Retinal pigment epithelial cell (primary cell): ENCODE measurements around the gene AMER2.

Experiments
- DNase-seq: peaks from one replicate; pipeline ENCODE4 v3.0.0-alpha.2; 2010; ENCODE audit warnings: low read depth
- H3K4me3 ChIP-seq: 2 replicates; pipeline ENCODE4 v1.5.1; 2011; ENCODE audit warnings: mild to moderate bottlenecking, low read length, control low read depth, moderate library complexity
- TF ChIP-seq, protein P1 (sequence below): conservative IDR thresholded peaks from 2 replicates; pipeline ENCODE4 v1.5.1; 2011; ENCODE audit warnings: low read depth, low read length, control low read depth, inconsistent platforms

AMER2 gene

DNA sequence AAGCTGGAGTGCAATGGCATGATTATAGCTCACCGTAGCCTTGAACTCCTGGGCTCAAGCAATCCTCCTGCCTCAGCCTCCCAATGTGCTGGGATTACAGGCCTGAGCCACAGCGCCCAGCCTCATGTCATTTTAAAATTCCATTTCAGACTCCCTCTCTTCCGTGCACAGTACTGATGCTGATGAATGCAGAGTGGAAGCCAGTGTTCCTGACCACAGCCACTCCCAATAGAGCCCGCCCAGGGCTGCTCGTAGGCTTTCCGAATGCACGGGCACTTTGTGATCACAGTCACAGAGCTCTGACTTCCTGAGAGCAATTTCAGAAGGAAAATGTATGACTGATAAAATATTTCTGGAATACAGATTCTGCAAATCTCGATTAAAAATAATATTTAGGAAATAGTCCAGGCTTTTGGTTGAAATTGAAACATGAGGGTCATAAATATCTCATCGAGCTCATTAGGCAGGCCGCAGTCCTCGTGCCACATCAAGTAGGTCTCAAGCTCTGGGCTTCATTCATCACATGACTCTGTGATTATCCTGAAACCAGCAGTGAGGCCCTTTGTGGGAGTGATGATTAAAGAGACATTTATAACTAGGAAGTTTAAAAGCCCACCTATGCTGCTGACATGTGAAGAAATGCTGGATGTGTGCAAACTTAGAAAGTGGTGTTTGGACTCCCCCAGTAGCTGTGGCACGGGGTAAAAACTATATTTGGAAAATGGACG lies 38.9 kb upstream of the AMER2 start:
- no peak overlapping the region for H3K4me3 ChIP-seq
- TF ChIP-seq, protein P1, sequence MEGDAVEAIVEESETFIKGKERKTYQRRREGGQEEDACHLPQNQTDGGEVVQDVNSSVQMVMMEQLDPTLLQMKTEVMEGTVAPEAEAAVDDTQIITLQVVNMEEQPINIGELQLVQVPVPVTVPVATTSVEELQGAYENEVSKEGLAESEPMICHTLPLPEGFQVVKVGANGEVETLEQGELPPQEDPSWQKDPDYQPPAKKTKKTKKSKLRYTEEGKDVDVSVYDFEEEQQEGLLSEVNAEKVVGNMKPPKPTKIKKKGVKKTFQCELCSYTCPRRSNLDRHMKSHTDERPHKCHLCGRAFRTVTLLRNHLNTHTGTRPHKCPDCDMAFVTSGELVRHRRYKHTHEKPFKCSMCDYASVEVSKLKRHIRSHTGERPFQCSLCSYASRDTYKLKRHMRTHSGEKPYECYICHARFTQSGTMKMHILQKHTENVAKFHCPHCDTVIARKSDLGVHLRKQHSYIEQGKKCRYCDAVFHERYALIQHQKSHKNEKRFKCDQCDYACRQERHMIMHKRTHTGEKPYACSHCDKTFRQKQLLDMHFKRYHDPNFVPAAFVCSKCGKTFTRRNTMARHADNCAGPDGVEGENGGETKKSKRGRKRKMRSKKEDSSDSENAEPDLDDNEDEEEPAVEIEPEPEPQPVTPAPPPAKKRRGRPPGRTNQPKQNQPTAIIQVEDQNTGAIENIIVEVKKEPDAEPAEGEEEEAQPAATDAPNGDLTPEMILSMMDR: no peak
- DNase-seq: no peak

DNA sequence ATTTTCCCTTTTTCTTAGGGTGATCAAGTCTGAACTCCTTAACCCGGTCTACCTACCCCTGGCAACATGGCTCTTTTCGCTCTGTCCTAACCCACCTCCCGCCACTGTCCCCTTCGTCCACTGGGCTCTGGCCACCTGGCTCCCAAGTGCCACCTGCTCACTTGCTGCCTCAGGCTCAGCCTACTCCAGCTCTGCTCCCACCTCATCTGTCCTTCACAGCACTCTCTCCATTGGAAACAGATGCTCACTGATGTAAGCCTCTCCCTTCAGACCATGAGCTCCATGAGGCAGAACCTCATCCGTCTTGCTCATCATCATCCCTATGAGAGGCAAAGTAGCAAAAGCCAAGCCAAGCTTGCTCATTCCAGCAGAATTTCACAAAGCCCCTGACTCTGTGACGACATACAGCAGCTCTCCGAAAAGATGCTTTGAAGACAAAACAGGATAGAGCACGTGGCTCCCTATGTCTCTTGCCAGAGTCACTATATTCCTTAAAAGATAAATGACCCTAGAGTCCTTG lies 35.3 kb upstream of the AMER2 start:
- no peak for DNase-seq
- no peak overlapping the region for H3K4me3 ChIP-seq
- TF ChIP-seq, protein P1: no peak

DNA sequence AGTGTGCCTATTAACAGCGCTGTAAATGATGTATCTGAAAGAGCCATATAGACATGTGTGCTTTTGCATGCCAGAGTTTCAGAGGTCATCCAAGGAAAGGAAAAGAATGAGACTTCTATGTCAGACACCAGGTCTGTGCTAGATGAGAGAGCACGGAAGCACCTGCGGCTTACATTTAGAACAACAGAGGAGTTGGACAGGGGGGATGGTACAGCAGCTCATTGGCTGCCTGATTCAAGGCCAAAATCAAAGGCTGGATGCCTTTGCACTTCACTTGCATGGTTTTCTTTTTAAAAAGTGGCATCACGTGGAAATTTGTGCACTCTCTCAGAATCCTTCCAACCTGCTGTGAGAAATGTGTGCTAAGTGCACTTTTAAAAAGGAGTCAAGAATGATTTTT lies 32.8 kb upstream of the AMER2 start:
- TF ChIP-seq, protein P1: no peak
- no peak for DNase-seq
- H3K4me3 ChIP-seq: no peak overlapping the region

DNA sequence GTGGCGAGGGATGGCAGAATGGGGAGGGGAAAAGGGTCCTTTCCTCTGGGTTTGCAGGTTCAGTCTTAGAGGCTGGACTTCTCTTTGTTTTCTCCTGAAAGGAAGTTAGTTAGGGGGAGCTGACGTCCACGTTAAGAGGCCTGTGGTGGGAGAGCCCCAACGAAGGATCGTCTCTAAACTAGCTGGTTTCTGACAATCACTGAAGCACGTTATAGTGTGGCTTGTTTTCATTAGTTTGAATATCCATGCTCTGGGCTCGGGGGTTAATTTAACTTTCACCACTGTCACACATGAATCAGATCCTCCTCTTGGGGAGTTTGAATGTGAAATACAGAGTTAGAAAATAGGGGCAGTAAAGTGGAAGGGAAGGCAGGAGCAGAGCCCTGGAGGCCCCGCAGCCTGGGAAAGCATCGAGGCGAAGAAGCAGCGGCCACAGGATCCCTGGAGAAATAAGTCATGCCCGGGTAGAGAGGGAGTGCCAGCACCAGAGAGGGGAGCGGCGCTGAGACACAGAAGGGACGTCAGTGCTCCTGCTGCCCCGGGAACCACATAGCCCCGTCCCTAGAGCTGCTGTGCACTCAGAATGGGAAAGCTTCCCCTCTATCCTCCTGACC lies 31.1 kb upstream of the AMER2 start:
- TF ChIP-seq, protein P1: no peak
- no peak overlapping the region for H3K4me3 ChIP-seq
- no peak for DNase-seq

DNA sequence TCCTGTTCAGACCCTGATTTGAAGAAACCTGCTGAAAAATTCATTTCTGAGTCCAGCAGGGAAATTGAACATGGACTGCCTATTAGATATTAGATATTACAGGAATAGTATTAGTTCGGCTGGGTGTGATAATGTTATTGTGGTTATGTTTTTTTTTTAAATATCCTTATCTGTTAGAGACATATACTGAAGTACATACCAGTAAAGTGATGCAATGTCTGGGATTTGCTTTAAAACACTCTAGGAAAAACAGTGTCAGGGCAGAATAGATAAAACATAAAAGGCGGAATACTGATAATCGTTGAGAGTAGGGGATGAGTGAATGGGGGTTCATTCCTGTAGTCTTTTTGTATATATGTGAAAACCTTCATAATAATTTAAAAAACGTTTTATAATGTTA lies 28.7 kb upstream of the AMER2 start:
- no peak for DNase-seq
- no peak overlapping the region for H3K4me3 ChIP-seq
- TF ChIP-seq, protein P1: no peak

DNA sequence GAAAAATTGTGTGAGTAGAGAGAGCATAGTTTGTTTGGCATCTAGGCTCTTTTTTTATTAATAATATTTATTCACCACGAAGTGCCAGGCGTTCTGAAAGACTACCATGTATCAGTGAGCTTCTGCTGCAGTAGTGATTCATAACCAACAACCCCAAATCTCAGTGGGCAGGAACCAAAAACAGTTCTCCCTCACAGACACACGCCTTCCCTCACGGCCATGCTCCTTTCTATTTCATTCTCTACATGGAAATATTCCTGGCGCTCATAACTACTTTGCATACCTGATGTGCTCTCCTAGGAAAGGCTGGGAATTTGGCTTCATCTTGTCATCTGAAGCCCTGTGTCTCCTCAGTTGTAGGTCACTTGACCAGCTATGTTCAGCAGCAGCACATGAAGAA lies 26.6 kb upstream of the AMER2 start:
- DNase-seq: no peak
- no peak overlapping the region for H3K4me3 ChIP-seq
- TF ChIP-seq, protein P1: no peak

DNA sequence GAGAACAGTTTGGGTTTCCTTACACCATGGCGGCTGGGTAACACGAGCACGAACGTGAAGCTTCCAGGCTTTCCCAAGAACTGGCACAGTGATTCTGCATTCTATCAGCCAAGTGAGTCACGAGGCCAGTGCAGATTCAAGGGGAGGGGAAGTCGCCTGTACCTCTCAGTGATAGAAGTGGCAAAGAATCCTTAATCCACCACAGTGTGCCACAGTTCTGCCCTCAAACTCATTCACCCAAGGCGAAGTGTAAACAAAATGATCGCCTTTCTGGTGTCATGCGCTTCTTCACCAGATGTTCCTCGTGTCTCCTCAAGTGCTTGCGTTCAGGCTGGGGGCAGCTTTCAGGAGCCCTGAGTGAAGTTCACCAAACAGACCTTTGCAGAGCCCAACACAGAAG lies 24.9 kb upstream of the AMER2 start:
- no peak for DNase-seq
- no peak overlapping the region for H3K4me3 ChIP-seq
- TF ChIP-seq, protein P1: no peak
